GM18858 (cell line): ENCODE measurements around the gene TSC22D2.
A peak's percentile ranks its signal among the peaks of the same experiment; 100 is the strongest.

Source experiments
- ATAC-seq: cut with Tn5 transposase; IDR thresholded peaks from one replicate; pipeline ENCODE4 v1.9.1; 2021; ENCODE audit not compliant: unreplicated experiment

The TSC22D2 gene

DNA sequence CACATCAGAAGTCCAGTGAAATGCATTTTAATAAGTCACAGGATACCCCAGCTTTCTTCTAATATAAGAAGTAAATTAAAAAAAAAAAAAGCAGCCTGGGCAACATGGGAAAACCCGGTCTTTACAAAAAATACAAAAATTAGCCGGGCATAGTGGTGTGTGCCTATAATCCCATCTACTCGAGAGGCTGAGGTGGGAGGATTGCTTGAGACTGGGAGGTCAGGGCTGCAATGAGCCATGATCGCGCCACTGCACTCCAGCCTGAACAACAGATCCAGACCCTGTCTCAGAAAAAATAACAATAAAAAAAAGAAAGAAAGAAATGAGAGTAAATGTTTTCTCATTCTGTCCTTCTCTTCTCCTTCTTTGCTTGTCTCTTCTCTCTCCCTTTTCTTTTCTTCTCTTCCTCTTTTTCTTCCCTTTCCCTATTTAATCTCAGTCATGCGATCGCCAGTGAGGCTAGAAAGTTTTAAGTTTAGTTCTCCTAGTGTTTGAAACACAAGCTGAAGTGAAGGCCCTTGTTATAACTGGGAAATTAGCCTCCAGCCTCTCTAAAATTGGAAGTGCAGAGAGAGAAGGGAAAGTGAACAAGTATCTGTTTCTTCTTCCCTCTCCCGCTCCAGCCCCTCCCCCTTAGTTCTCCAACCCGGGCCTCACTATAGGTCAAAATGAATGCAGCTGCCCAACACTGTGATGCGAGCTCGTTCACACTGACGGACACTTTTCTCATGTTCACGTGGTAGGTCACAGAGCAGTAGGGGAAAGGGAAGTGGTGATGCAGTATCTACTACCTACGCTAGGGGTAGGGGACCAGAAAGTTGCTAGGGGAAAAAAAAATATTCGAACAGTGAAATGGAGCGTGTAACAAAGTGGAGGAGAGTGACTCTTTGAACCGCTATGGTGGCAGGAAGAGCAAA is 23.5 kb upstream of the TSC22D2 start:
- ATAC-seq = peak; percentile 99

GRCh38 chr3:150385296-150386242 is 22.5 kb upstream of the TSC22D2 start:
- ATAC-seq = peak; percentile 16

- ATAC-seq = no peak
Observed at GRCh38 chr3:150388498-150389418, 19.3 kb upstream of the TSC22D2 start.

- no peak for ATAC-seq
Observed at GRCh38 chr3:150390087-150390486, 18.0 kb upstream of the TSC22D2 start.

DNA sequence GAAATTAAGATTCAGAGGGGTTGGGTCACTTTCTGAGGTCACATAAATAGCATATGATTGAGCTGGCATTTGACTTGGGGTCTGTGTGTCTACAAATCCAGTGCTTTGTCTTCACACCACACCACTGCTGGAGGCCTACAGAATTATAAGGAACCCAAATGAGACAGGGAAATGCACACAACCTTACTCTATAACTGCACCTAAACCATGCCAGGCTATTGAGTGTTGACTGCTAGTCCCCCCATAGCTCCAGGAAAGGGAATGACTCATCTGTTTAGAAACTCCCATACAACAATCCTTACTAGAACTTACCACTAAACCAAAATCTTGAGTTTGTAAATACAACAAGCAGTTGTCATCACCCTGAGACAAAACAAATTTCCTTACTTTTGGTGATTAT is 16.9 kb upstream of the TSC22D2 start:
- ATAC-seq = no peak

- no peak for ATAC-seq
Observed at GRCh38 chr3:150393745-150394144, 14.4 kb upstream of the TSC22D2 start.

DNA sequence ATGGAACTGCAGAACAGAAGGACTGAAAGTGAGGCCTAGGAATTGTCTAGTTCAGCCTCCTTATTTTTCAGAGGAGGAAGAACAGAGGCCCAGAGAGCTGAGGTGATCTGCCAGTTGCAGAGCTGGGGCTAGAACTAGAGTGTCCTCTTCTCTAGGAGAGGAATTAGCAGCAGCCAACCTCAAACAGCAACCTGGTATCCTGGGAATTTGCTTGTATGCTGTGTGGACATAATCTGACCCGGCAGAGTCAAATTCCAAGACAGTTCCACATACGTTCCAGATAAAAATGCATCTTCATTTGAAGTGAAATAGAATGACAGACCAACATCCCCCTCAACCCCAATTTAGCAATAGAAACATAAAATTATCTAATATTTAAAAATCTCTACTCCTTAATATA is 13.5 kb upstream of the TSC22D2 start:
- ATAC-seq = no peak

DNA sequence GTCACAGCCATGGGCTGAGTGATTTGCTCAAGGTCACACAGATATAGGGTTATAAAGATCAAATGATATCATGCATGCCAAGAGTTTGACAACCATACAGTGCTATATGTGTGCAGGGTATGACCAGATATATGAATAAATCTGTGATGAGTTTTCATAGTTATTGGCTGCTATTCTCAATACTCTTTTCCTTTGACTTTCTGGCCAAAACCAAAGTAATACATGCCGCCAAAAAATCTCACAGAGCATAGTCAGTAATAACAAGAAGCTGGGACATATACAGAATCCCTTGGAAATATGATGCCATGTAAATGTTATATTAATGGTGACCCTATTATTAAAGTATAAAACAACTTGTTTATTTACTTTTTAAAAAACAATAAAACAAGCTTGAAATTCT is 11.6 kb upstream of the TSC22D2 start:
- no peak for ATAC-seq

GRCh38 chr3:150396956-150397550 is 11.0 kb upstream of the TSC22D2 start:
- no peak for ATAC-seq

DNA sequence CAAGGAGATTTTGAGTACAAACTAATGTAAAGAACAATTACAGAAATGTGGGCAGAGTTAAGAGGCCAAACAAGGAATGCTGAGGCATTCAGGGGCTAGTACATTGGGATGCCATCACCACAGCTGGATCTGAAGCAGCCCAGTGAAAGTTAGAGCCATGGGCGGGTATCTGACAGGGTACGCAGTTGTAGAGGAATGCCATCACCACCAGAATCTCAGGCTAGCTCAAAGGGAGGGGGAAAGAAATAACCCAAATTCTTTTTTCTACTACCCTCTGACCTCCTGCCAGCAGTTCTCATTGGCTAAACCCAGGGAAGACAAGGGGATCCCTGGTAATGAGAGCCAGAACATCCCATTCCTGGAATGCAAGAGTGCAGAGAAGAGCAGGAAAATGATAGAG is 9.0 kb upstream of the TSC22D2 start:
- no peak for ATAC-seq

DNA sequence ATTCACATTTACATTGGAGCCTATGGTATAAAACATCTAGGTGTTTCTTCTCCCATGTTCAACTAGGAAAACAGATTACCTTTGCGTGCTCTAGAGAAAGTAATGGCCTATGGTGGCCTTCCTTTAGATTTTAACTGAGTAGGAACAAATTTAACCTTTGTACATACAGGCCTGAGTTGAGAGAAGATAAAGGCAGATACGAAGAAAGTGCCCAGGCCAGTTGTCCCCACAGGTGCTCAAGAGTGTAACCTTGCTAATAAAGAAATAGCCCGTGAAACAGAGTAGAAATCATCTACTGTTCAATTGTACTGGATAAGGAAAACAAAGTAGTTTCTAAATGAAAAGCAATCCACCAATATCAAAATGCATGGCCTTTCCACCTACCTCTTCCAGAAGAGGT is 6.8 kb upstream of the TSC22D2 start:
- no peak for ATAC-seq

- no peak for ATAC-seq
Observed at GRCh38 chr3:150402217-150402616, 5.9 kb upstream of the TSC22D2 start.

- no peak for ATAC-seq
Observed at GRCh38 chr3:150404023-150404422, 4.1 kb upstream of the TSC22D2 start.

DNA sequence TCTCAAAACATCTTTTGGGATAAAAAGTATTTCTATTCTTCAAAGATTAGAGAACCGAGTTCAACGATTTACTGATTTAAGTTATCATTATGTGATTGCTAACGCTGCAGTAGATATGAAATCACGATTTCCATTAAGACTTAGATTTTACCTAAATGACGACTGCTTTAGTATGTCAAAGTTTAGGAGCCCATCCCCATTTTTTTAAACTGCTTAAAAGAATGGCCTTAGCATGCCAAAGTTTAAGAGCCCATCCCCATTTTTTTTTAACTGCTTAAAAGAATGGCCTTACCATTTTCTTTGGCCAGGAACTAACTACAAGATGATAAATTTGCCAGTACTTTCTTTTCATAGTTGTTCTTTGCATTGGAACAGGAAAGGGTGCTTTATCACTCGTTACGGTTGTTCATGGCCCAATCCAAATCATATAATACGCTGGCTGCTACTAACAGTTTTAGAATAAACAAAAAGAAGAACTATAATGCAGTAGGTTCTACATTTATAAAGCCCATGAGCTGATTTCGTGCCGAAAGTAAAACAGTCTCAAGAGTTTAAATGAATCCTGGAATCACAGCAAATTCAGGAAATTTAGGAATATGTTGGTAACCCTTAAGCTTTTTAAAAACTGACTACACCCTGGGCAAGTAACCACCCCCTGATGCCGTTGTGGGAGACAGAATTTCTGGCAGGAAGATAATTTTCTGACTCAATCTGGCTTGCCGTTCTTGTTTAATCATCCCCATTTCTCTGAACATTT is 869 bp upstream of the TSC22D2 start:
- no peak for ATAC-seq

DNA sequence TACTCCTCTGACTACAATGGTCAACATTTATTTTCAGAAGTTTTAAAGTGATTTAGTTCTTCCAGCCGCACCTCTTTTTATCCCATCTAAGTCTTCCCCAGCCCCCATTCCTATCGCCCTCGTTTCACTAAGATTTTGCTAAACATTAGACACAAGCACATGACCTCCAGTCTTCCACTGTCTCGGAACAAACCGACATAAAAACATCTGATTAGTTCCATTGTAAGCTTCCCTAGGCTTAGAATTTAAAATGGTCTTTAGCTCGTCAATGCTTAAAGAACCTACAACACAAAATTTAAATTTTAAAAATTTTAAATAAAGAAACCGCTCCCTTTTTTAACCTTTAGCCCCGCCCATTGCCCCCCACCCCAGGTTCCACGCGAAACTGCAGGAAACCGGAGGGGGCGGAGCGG is 284 bp upstream of the TSC22D2 start:
- ATAC-seq = peak; percentile 5

- no peak for ATAC-seq
Observed at GRCh38 chr3:150409125-150409511, 1.0 kb downstream of the TSC22D2 start.

GRCh38 chr3:150409512-150410310 is 1.6 kb downstream of the TSC22D2 start:
- ATAC-seq = peak; percentile 14

DNA sequence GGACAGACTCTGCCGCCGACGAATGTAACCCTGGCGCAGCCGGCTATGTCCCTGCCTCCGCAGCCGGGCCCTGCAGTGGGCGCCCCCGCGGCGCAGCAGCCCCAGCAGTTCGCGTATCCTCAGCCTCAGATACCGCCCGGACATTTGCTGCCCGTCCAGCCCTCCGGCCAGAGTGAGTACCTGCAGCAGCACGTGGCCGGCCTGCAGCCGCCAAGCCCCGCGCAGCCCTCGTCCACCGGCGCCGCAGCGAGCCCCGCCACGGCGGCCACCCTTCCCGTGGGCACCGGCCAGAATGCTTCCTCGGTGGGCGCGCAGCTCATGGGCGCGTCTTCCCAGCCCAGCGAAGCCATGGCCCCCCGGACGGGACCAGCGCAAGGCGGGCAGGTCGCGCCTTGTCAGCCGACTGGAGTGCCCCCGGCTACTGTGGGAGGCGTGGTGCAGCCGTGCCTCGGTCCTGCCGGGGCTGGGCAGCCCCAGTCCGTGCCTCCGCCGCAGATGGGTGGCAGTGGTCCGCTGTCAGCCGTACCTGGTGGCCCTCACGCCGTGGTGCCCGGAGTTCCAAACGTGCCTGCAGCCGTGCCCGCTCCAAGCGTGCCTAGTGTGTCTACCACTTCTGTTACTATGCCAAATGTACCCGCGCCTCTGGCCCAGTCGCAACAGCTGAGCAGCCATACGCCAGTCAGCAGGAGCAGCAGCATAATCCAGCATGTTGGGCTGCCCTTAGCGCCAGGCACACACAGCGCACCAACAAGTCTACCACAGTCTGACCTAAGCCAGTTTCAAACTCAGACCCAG is 2.4 kb downstream of the TSC22D2 start:
- no peak for ATAC-seq
